ENCODE results near the gene ELAC2.

Gene ELAC2

DNA sequence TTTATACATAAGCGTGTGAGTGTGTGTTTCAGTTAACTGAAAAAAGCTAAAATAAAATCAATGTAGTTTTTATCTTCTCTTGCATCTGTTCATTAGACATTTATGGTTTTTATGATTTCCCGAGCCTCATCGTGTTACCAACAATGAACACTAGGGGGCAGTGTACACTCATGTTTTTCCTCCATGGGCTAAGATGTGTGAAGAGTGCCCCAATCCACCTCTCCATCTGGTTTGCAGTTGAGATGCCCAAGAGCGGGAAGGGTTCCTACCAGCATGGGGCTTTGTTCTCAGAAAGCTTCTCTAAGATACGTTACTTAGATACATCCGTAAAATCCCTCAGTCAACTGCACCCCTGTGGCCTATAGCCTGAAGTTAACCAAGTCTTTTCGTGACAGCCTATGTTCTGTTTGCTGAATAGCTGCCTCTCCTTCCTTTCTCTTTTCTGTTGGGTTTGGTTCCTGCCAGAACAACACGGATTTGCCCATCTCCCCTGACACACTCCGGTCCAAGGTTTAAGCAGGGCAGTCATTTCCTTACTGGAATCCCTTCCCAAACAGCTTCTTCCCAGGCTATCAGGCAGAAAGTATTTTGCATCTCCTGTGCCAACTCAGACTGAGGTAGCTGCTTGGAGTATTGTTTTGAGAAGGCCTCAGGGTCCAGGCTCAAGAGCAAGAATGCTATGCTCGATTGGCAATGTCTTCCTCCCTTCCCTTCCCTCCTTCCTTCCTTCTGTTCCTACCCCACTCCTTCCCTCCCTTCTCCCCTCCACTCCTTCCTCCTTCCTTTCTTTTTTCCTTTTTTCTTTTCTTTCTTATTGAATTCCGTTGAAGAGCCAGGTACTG lies 12.9 kb upstream of the ELAC2 start:
- H3K23ac ChIP-seq (ENCODE audit: low read depth, low read length, poor library complexity): no peak overlapping the region
- no CpG with 5 or more reads among the region's 11 CpGs for WGBS, 2 donors (ENCODE audit: extremely low coverage in 2 of 2, insufficient read length in 2 of 2, insufficient replicate concordance in 1 of 2)
- peak; percentile 67 for DNase-seq (ENCODE audit: low spot score)

DNA sequence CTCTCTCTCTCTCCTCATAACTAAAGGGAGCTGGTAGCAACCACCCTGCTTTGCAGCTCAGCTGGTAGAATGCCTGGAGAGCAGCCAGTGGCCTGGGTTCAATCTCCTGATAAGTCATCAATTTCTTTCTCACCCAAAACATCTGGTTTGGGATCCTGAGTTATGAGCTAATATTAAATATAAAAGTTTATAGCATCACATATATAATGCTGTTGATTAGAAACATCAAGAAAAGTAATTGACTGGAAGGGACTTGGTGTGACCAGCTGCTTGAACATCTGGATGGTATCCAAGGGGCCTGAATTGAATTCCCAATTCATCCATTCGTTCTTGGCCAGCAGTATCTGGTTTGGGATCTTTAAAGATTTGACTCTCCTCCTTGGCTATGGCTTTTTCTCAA lies 12.2 kb upstream of the ELAC2 start:
- Histone ChIP-seq H3K27me3 (ENCODE audit: control insufficient read depth in 3 of 3, insufficient read depth in 3 of 3, low read depth in 1 of 3, low read length in 3 of 3) (no peaks in the 10 kb centered on the region), H3K4me3 (ENCODE audit: low read length in 2 of 2) (no peak overlapping the region), H3K27ac (replicated peaks; ENCODE audit: low read length) (no peak overlapping the region), H2BK12ac (ENCODE audit: low read length) (no peak overlapping the region), H3K9ac (ENCODE audit: low read depth, low read length, poor library complexity) (no peak overlapping the region), H3K36me3 (replicated peaks in 1 of 2; ENCODE audit: control insufficient read depth in 2 of 2, insufficient read depth in 2 of 2, low read length in 2 of 2) (no peaks in the 10 kb centered on the region), H4K8ac (ENCODE audit: low read depth, low read length) (no peak overlapping the region), H4K91ac (ENCODE audit: low read depth, low read length, poor library complexity) (no peak overlapping the region), H3K79me1 (ENCODE audit: low read depth, low read length) (no peaks in the 10 kb centered on the region), H3K23ac (ENCODE audit: low read depth, low read length, poor library complexity) (no peak overlapping the region), H3K4me1 (ENCODE audit: control insufficient read depth in 2 of 2, insufficient read depth in 1 of 2, low read depth in 1 of 2, low read length in 2 of 2) (peaks cover 0 to 2% of the 10 kb centered on the region in 2 donors), H3K14ac (ENCODE audit: low read length) (no peak overlapping the region), H3K18ac (ENCODE audit: low read length) (no peak overlapping the region), H2BK120ac (ENCODE audit: low read depth, low read length) (no peak overlapping the region), H3K4ac (ENCODE audit: low read length) (no peak overlapping the region), H2AFZ (ENCODE audit: low read length) (peak overlapping the region; percentile 41), H2AK5ac (ENCODE audit: low read depth, low read length) (no peak overlapping the region), H2BK15ac (ENCODE audit: low read length) (no peak overlapping the region), H3K4me2 (ENCODE audit: insufficient read depth, low read length, poor library complexity, severe bottlenecking) (no peak overlapping the region), H2BK5ac (ENCODE audit: low read length) (no peak overlapping the region), H3K9me3 (replicated peaks in 1 of 2; ENCODE audit: control insufficient read depth in 2 of 2, insufficient read depth in 1 of 2, low read depth in 1 of 2, low read length in 2 of 2) (no peaks in the 10 kb centered on the region)
- WGBS, 2 donors (ENCODE audit: extremely low coverage in 2 of 2, insufficient read length in 2 of 2, insufficient replicate concordance in 1 of 2): no CpG with 5 or more reads among the region's 1 CpG
- no peak for DNase-seq (ENCODE audit: low spot score)

More for the DNA sequence above, 12.9 kb upstream of the ELAC2 start:
- H3K14ac ChIP-seq (ENCODE audit: low read length): no peak overlapping the region
- H3K4me3 ChIP-seq (ENCODE audit: low read length in 2 of 2): no peak overlapping the region
- H3K27ac ChIP-seq (replicated peaks; ENCODE audit: low read length): no peak overlapping the region
- no peak overlapping the region for H2BK12ac ChIP-seq (ENCODE audit: low read length)
- H3K4ac ChIP-seq (ENCODE audit: low read length): no peak overlapping the region
- no peak overlapping the region for H4K8ac ChIP-seq (ENCODE audit: low read depth, low read length)
- H2AFZ ChIP-seq (ENCODE audit: low read length): peak overlapping the region; percentile 27
- no peak overlapping the region for H2BK15ac ChIP-seq (ENCODE audit: low read length)
- H2AK5ac ChIP-seq (ENCODE audit: low read depth, low read length): no peak overlapping the region
- no peak overlapping the region for H2BK120ac ChIP-seq (ENCODE audit: low read depth, low read length)
- no peak overlapping the region for H3K9ac ChIP-seq (ENCODE audit: low read depth, low read length, poor library complexity)
- no peak overlapping the region for H4K91ac ChIP-seq (ENCODE audit: low read depth, low read length, poor library complexity)
- H3K18ac ChIP-seq (ENCODE audit: low read length): no peak overlapping the region
- H3K27me3 ChIP-seq (ENCODE audit: control insufficient read depth in 3 of 3, insufficient read depth in 3 of 3, low read depth in 1 of 3, low read length in 3 of 3): no peaks in the 10 kb centered on the region
- H2BK5ac ChIP-seq (ENCODE audit: low read length): no peak overlapping the region
- H3K79me1 ChIP-seq (ENCODE audit: low read depth, low read length): no peaks in the 10 kb centered on the region
- H3K36me3 ChIP-seq (replicated peaks in 1 of 2; ENCODE audit: control insufficient read depth in 2 of 2, insufficient read depth in 2 of 2, low read length in 2 of 2): no peaks in the 10 kb centered on the region
- no peak overlapping the region for H3K4me2 ChIP-seq (ENCODE audit: insufficient read depth, low read length, poor library complexity, severe bottlenecking)
- no peaks in the 10 kb centered on the region for H3K9me3 ChIP-seq (replicated peaks in 1 of 2; ENCODE audit: control insufficient read depth in 2 of 2, insufficient read depth in 1 of 2, low read depth in 1 of 2, low read length in 2 of 2)
- H3K4me1 ChIP-seq (ENCODE audit: control insufficient read depth in 2 of 2, insufficient read depth in 1 of 2, low read depth in 1 of 2, low read length in 2 of 2): peaks cover 0 to 2% of the 10 kb centered on the region in 2 donors

DNA sequence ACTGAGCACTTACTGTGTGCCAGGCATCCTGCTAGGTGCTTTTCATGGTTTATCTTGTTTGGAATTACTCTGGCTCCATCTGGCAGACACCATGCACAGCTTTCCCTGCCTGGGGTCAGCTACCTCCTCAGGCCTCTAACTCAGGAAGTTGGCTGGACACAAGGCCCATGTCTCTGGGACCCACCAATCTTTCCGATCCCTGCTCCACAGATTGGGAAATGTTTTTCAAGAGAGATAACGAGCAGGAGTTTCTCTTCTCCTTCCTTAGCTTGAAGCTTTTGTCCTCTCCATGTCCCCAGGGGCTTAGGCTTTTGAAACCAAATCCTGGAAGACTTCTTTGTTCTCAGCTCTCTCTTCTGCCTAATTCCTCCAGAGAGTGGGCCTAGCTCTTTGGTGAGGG lies 11.5 kb upstream of the ELAC2 start:
- H3K23ac ChIP-seq (ENCODE audit: low read depth, low read length, poor library complexity): no peak overlapping the region
- no peak overlapping the region for H2BK15ac ChIP-seq (ENCODE audit: low read length)
- H3K14ac ChIP-seq (ENCODE audit: low read length): no peak overlapping the region
- no peaks in the 10 kb centered on the region for H3K79me1 ChIP-seq (ENCODE audit: low read depth, low read length)
- DNase-seq (ENCODE audit: low spot score): no peak
- no peak overlapping the region for H4K91ac ChIP-seq (ENCODE audit: low read depth, low read length, poor library complexity)
- no peak overlapping the region for H3K4ac ChIP-seq (ENCODE audit: low read length)
- no peak overlapping the region for H2BK5ac ChIP-seq (ENCODE audit: low read length)
- peak overlapping the region; percentile 41 for H2AFZ ChIP-seq (ENCODE audit: low read length)
- H3K9me3 ChIP-seq (replicated peaks in 1 of 2; ENCODE audit: control insufficient read depth in 2 of 2, insufficient read depth in 1 of 2, low read depth in 1 of 2, low read length in 2 of 2): no peaks in the 10 kb centered on the region
- peaks cover 0 to 2% of the 10 kb centered on the region in 2 donors for H3K4me1 ChIP-seq (ENCODE audit: control insufficient read depth in 2 of 2, insufficient read depth in 1 of 2, low read depth in 1 of 2, low read length in 2 of 2)
- H3K27ac ChIP-seq (replicated peaks; ENCODE audit: low read length): peak overlapping the region; percentile 52
- no peak overlapping the region for H2AK5ac ChIP-seq (ENCODE audit: low read depth, low read length)
- no peak overlapping the region for H2BK12ac ChIP-seq (ENCODE audit: low read length)
- no peak overlapping the region for H3K4me3 ChIP-seq (ENCODE audit: low read length in 2 of 2)
- no peak overlapping the region for H4K8ac ChIP-seq (ENCODE audit: low read depth, low read length)
- no peak overlapping the region for H3K18ac ChIP-seq (ENCODE audit: low read length)
- H3K4me2 ChIP-seq (ENCODE audit: insufficient read depth, low read length, poor library complexity, severe bottlenecking): no peak overlapping the region
- WGBS, 2 donors (ENCODE audit: extremely low coverage in 2 of 2, insufficient read length in 2 of 2, insufficient replicate concordance in 1 of 2): no CpG with 5 or more reads among the region's 2 CpGs
- no peaks in the 10 kb centered on the region for H3K27me3 ChIP-seq (ENCODE audit: control insufficient read depth in 3 of 3, insufficient read depth in 3 of 3, low read depth in 1 of 3, low read length in 3 of 3)
- no peak overlapping the region for H3K9ac ChIP-seq (ENCODE audit: low read depth, low read length, poor library complexity)
- H2BK120ac ChIP-seq (ENCODE audit: low read depth, low read length): no peak overlapping the region
- H3K36me3 ChIP-seq (replicated peaks in 1 of 2; ENCODE audit: control insufficient read depth in 2 of 2, insufficient read depth in 2 of 2, low read length in 2 of 2): no peaks in the 10 kb centered on the region

DNA sequence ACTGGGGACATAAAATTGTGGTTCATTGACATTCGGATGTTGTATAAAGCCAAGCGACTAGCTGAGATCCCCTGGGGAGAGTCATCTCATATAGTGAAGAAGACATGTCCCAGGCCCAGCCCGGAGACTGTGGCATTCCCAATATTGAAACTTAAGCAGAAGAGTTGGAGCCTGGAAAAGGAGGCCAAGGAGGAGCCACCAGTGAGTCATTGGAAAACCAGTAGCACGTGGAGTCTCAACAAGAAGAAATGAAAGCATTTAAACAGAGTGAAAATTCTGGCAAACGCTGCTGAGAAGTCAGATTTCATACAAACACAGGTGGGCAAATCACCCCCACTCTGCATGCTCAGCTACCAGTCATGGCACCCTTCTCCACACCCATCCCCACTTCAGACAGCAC lies 9.4 kb upstream of the ELAC2 start:
- Histone ChIP-seq H3K9ac (ENCODE audit: low read depth, low read length, poor library complexity) (no peak overlapping the region), H3K14ac (ENCODE audit: low read length) (no peak overlapping the region), H4K91ac (ENCODE audit: low read depth, low read length, poor library complexity) (no peak overlapping the region), H3K36me3 (replicated peaks in 1 of 2; ENCODE audit: control insufficient read depth in 2 of 2, insufficient read depth in 2 of 2, low read length in 2 of 2) (no peaks in the 10 kb centered on the region), H2BK12ac (ENCODE audit: low read length) (no peak overlapping the region), H2AK5ac (ENCODE audit: low read depth, low read length) (no peak overlapping the region), H2AFZ (ENCODE audit: low read length) (no peak overlapping the region), H3K79me1 (ENCODE audit: low read depth, low read length) (no peaks in the 10 kb centered on the region), H3K27ac (replicated peaks; ENCODE audit: low read length) (no peak overlapping the region), H2BK120ac (ENCODE audit: low read depth, low read length) (no peak overlapping the region), H3K23ac (ENCODE audit: low read depth, low read length, poor library complexity) (no peak overlapping the region), H3K4me1 (ENCODE audit: control insufficient read depth in 2 of 2, insufficient read depth in 1 of 2, low read depth in 1 of 2, low read length in 2 of 2) (peaks cover 0 to 3% of the 10 kb centered on the region in 2 donors), H2BK15ac (ENCODE audit: low read length) (no peak overlapping the region), H3K27me3 (ENCODE audit: control insufficient read depth in 3 of 3, insufficient read depth in 3 of 3, low read depth in 1 of 3, low read length in 3 of 3) (no peaks in the 10 kb centered on the region), H3K4me2 (ENCODE audit: insufficient read depth, low read length, poor library complexity, severe bottlenecking) (no peak overlapping the region), H4K8ac (ENCODE audit: low read depth, low read length) (no peak overlapping the region), H3K18ac (ENCODE audit: low read length) (no peak overlapping the region), H3K4ac (ENCODE audit: low read length) (no peak overlapping the region), H3K9me3 (replicated peaks in 1 of 2; ENCODE audit: control insufficient read depth in 2 of 2, insufficient read depth in 1 of 2, low read depth in 1 of 2, low read length in 2 of 2) (no peaks in the 10 kb centered on the region), H3K4me3 (ENCODE audit: low read length in 2 of 2) (no peak overlapping the region), H2BK5ac (ENCODE audit: low read length) (no peak overlapping the region)
- DNase-seq (ENCODE audit: low spot score): no peak
- no CpG with 5 or more reads among the region's 5 CpGs for WGBS, 2 donors (ENCODE audit: extremely low coverage in 2 of 2, insufficient read length in 2 of 2, insufficient replicate concordance in 1 of 2)

Measured in neuronal stem cell (in vitro differentiated cells).